HG02970 (cell line): Measurements from ENCODE around the gene RBM19.

Source experiments
- ATAC-seq: cut with Tn5 transposase; IDR thresholded peaks from one replicate; pipeline ENCODE4 v1.9.1; 2021; ENCODE audit warnings: mild to moderate bottlenecking, moderate library complexity, moderate number of reproducible peaks; ENCODE audit not compliant: unreplicated experiment, low FRiP score

Gene RBM19

DNA sequence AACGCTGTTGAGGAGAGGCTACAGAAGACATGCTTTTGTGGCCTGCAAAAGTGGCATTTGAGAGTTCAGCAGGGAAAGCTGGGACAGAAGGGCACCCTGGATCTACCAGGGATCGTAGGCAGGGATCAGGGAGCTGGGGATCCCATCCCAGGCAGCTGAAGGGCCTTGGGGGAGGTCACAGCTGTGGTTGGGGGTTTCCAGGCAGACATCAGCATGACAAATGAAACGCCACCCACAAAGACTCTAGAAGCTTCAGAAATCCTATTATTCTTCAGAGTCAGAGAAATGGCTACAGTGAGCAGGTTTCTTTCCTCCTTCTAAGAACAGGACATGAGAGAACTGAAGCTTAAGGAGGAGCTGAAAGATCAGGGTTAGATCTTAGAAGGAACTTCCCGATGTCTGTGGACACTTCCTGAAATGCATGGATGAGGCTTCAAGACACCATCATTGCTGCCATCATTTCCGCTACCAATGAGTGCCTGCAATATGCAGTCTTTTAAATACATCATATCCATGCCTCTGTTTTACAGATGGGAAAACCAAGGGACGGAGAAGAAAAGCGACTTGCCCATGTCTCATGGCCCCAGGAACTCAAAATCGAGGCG, 104.3 kb downstream of the RBM19 start:
- no peak for ATAC-seq

DNA sequence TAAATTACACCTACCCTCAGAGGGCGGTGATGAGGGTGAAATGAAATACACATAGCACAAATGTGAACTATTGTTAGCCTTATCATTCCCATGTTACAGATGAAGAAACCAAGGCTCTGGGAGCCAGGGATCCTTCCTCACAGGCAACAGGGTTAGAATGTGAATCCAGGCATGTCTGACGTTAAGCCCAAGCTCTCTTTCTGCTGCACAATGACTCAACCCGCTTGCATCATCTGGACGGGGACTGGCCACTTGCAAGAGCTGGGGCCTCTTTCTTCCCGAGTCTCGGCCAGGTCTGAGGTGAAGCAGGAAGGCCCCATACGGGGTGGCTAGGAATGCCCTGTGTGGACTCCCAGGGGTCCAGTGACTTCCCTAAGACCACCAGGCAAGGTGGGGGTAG, 105.2 kb downstream of the RBM19 start:
- no peak for ATAC-seq

DNA sequence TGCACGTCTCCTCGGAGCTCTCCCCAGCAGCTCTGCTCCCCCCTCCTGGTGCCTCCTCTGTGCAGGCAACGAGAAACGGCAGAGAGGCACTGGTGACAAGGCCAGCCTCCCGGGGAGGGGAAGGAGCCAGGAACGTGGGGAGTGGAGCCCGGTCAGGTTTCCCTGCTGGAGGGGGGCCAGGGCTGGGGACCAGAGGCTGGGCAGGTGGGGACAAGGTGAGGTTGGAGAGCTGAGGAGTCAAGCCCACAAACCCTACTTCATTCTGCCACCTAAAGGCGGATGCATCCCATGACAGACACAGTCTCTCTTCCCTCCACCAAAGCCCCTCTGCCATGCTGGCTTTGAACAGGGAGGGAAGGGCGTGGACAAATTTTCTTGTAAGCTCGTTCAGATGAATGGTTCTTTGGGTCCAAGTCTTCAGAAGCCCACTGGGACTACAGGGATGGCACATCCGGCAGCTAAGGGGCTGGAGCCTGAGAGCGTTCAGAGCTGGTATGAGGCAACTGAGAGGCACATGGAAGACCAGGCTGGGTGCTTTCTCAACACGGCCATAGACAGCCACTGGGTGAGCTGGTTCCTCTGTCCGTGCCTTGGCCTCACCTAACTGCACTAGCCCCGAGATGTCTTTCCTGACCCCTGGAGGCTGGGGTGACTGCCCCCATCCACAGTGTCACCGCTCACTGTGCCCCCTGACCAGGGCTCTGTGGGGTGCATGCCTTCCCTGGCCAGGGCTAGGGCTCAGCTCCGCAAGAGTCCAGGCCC, 105.9 kb downstream of the RBM19 start:
- ATAC-seq, result no peak

DNA sequence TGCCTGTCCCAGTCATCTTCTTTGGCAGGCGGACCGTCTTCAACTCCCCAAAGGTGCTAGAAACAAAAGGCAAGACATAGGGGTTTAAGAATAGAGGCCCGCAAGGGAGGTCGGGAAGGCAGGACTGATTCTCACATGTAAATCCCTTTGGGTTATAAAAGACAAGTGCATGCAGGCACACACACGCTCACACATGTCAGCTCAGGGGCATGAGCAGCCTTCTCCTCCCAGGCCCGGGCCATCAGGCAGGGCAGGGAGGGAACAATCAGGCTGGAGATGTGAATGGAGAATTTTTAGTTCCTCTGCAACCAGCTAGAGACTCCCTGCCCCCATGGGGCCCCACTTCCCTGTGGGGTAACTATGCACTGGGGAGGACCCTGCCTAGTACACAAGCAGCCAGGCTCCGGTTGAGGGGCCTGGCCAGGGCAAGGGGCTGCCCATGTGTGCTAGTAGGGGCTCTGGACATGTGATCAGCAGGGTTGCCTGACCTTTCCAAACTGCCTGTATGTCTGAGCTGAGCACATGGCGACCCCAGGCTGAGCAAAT, 107.2 kb downstream of the RBM19 start:
- ATAC-seq, result no peak

DNA sequence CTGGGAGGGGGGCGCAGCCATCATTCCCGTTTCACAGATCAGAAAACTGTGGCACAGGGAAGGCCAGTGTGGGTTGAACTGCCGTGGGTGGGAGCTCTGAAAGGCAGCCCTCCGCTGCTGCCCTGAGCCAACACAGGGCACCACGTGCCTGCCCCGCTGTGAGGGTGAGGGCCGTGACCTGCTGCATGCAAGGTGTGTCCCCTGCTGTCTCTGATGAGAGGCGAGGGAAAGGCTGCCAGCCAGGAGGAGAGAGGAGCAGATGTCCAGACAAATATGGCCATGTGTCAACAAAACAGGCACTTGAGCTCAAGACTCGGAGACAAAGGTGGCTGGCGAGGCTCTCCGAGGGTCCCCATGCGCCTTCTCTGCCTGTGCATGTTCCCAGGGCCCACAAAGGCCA, 108.8 kb downstream of the RBM19 start:
- ATAC-seq, result no peak

DNA sequence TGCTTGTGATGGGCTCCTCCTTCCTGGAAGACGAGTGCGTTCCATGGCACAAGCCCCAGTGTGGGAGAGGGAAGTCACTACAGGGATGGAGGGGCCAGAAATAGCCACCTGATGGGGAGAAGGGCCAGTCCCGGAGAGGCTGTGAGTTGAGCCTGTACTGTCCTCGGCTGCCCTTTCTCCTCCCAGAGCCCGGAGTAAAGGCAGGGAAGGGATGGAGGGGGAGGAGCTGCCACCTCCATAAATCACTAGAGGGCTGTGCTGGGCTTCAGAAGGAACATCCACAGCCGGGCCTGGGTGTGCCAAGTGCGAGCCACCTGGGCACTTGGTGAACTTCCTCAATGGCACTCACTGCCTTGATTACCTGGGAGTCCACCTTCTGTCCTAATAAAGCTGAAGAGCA, 110.1 kb downstream of the RBM19 start:
- ATAC-seq, result no peak

DNA sequence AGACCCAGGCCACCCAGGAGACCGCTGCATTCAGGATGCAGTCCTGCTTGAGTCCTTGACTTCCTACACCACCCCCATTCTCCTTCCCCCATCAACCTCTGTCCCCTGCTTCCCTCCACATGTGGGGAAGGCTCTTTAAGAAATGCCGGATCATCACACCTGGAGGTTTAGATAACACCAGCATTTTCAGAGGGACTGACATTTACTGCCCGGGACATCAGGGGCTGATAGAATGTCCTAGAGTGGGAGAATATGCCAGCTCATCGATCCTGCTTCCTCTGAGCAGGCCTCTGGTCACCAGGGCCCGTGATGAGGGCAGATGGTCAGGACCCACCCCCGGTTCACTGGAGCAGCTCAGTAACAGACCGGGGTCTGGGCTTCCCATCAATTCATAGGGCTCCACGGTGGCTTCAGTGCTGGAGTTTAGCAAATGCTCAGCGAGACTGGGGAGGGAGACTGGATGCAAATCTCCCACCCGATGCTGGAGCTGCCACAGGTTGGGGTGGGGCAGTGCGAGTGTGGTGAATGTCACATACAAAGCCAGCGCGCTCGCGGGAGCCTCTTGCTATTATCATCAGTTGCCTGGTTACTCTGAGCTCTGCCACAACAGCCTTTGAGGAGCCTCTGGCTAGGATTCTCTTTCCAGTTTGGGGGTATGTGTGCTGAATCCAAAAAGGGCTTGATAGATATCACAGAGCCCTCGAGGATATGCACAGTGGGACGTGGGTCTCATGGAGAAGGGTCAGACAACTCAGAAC, 111.6 kb downstream of the RBM19 start:
- no peak for ATAC-seq

DNA sequence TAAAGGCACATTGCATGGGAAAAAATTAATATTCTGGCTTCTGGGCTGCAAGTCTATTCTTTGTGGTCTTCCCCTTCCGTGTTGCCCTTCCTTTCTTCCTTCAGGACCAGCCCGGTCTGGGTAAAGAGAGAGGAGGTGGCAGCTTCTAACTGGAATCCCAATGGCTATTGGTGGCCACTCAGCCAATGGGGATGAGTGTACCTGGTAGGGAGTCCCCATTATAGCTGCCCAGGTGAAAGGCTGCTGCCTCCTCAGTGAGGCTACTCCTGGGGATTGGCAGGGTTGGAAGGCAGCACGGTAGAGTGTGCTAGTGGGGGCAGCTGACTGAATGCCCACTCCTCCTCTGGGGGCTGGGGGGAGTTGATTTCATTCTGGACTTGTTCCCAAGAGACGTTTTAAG, 112.6 kb downstream of the RBM19 start:
- no peak for ATAC-seq

DNA sequence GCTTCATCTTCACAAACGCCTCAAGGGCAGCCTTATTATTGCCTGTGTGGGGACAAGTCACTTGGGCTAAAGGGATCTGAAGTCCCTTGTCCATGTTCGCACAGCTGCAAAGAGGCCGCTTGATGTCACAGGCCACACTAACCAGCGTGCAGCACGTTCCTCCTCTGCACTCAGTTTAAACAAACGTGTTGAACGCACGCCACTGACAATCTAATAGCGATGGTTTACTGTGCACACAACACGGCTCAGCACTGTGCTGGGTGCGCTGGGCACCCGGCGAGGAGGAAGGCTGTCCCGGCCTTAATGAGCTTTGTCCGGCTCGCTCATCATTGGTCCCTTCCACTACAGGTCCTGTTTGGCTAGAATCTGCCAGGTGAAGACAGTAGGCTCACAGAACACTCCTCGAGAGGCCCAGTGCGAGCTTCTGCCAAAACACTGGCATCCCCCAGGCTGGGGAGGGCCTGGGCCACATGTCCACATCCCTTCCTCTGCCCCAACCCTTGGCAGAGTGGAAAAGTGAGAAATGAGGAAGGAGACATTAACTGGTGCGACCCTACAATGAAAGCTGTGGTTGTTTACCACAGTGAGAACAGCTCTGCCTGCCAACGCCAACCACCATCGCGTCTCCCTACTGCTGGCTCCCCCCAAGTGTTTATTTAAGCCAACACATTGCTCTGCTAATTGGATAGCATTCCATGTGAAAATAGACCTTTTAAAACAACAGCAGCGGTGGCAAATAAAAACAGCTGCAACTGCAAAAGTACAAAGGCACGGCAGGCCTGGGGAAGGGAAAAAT, 113.2 kb downstream of the RBM19 start:
- no peak for ATAC-seq

DNA sequence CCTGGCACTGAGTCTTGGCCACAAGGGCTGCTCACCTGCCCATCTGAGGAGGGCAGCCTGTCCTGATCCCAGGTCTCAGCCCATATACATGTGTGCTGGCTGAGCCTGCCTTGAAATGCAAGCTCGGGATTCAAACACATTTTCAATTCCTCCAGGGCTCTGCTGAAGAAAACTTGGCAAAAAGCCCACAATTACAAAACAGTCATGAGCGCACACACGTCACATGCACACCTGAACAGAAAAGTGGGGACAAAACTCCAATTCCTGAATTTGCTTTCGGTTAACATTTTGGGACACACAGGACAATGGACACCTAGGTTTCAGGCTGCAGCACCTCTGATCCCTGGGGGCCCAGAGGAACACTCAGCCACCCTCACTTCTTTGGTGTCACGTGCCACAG, 113.9 kb downstream of the RBM19 start:
- ATAC-seq, result no peak

DNA sequence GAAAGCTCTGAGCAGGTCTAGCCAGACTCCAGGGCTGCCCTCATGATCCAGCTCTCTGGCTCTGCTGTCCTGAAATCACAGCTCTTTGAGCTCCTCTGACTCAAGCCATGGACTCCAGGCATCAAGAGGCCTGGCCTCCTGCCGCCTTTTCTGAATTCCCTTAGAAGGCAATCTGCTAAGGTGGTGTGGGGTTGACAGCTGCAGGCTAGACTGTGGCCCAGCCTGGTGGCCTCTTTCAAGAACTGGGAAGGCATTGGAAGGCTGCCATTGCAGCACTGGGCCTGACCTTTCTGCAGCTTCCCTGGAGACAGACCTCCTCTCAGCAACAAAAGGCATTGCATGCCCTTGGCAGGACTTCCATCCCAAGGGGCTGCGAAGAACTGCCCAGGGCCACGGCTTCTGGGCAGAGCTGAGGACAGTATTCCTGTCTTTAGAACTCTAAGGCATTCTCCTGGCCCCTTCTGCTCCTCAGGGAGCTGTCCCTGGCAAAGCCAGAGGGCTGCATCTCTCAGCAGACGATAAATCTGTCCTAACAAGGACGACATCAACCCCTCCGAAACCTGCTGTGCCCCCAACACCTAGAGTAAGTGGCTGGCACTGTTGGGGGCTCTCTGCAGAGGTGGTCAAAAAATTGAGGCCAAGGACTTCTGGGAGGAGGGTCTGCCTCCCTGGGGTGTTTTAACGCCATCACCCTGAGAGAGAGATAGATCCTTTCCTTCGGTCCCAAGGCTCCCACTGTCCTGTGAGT, 115.6 kb downstream of the RBM19 start:
- ATAC-seq, result no peak

DNA sequence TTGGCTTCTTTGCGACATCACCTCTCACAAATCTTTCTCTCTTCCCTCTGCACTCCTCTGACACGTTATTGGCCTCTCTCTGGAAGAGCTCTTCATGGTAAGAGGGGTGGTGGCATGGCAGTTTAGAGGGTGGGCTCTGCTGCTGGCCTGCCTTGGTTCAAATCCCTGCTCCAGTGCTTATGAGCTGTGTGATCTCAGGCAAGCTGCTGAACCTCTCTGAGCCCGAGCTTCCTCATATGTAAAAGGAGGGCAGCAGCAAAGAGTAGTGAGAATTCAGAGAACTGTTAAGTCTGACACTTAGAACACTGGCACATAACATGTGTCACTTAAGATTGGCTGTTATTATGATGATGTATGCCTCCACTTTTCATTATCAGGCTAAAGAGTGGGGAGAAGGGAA, 118.3 kb downstream of the RBM19 start:
- no peak for ATAC-seq

DNA sequence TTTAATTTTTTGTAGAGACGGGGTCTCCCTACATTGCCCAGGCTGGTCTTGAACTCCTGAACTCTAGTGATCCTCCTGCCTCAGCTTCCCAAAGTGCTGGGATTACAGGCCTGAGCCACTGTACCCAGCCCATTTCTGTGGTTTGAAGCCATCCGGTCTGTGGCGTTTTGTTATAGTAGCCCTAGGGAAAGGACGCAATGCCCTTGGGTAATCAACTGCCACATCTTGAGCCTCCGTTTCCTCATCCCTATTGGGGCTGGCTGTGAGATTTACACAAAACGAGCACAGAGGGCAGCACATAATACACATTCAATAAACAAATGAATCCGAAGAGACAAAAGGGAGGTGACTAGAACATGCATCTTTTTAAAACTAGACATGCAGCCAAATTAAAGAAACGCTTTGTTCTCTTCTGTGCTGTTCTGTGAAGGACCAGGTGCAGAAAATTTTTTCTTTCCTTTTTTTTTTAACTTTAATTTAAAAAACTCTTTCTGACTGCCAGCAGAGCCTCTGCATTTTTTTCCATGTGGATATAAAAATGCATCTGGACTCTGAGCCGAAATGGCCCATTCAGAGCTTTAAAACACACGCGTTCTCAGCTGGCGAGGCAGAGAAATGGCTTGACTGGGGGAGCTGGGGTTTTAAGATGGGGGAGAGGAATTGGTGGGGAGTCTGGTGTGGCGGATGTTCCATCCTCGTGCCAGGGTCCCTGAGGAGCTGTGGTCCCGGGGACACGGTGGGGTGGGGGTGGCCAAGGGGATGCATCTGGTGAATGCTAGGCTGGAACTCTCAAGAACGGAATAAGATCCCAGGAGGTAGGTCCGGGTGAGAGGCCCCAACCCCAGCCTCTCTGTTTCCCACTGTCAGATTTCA, 119.0 kb downstream of the RBM19 start:
- no peak for ATAC-seq

DNA sequence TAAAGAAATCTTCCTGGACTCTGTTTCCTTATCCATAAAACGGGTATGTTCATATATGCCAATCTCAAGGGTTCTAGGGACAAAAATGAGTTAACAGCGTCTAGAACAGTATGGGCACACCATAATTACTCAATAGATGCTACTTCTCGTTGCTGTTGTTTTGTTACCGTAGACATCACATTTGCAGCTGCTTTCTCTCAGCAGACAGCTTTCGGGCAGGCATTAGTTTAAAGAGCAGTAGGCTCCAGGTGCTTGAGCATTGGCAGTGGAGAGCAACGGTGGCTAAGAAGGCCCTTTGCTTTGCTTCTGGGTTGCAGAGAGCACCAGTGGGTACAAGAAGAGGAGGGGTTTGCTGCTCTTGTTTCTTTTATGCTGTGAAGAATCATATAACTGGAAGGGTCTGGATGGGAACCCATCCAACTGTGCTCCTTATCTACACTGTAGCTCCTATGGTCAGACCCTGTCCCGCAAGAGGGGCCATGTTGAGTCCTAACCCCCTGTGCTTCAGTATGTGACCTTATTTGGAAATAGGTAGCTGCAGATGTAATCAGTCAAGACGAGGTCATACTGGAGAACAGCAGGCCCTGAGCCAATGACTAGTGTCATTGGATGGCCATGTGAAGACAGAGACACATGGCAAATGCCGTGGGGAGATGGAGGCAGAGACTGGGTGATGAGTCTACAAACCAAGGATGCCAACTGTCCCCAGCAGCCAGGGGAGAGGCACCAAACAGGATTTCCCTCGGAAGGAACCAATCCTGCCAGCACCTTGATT, 120.0 kb downstream of the RBM19 start:
- no peak for ATAC-seq

DNA sequence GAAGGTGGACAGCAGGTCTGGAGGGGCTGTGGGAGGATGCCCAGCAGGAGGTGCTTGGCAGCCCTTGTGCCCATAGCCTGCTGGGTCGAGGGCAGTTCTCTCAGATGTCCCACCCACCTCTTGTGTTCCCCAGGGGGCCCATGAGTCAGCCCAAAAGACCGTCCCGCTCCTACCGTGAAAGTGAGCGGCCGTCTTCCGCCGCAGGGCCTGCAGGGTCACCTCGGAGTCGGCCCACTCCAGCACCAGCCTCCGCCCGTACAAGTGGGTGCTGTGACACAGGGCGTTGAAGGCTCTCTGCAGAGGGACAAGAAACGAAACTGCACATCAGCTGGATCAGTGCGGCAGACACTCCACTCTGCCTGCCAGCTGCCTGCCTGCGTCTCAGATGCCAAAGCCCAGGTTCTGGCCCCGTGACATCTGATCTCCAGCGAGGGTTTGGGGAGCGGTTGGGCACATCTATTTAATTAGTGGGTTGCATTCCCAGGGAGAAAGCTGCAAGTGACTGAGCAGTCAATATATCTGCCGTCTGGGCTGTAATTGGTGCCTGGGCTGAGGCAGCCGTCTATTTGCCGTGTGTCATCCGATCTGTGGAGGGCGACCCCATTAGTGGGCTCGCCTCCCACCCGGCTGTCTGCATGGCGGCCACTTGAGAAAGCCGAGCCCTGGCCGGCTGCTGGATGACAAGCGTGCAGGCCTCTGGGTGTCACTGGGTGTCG, 121.5 kb downstream of the RBM19 start:
- no peak for ATAC-seq

DNA sequence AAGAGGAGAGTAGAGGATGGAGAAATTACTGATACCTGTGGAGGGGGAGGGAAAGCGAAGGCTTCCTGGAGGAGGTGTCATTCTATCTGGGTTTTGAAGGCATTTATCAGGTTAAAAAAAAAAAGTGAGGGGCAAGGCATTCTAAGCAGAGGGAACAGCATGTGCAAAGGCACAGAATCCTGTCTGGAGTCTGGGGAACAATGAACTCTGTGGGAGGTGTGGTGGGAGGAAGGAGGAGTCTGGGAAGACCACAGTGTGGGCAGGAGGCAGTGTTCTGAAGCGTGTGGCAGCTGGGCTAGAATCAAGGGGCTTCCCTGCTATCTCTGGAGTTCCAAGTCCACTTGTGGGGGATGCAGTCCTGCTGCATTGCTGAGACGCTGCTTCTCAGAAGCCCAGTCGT, 123.4 kb downstream of the RBM19 start:
- ATAC-seq, result no peak

DNA sequence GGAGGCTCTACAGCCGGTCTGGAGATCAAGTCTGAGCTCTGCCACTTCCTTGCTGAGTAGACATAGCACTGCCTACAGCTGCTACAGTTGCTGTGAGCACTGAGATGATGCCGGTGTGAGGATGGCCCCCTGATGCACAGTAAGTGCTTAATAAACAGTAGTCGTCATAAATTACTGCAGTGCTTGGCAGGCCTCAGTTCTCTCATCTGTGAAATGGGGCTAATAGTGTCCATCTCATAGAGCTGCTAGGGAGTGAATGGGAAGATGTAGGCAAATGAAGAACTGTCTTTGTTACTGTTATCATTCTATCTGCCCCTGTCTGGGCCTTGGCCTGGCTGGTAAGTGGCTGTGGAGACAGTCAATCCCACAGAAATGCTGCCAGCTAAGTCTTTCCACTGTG, 124.3 kb downstream of the RBM19 start:
- ATAC-seq, result no peak
